IMR-90 (cell line): ENCODE data around the gene PLB1. TPM values are rescaled to one million over a fixed set of nuclear protein-coding genes. Genes with fewer than 3 reads are reported as not detected.

Experiments used
- ATAC-seq: fragments of 200-7000 bp; cut with Tn5 transposase; 2 replicates; pipeline ENCODE4 v1.9.1; 2020; ENCODE audit warnings: low read depth, mild to moderate bottlenecking, moderate library complexity
- BruUV-seq: library from RNA; stranded (reverse); fragments of 400-500 nt; replicated peaks from 2 replicates; lab custom pipeline; 2021; lab: Mats Ljungman, UMichigan
- CTCF ChIA-PET: fragments of 300-600 bp; formaldehyde crosslinking; extraction: SDS; loops from one replicate; lab custom pipeline; 2021; ENCODE audit warnings: antibody characterized with exemption; lab: Yijun Ruan, JAX
- POLR2A ChIA-PET: fragments of 300-600 bp; sonication (Branson Sonifier 250); formaldehyde crosslinking; loops from one replicate; lab custom pipeline; 2022; ENCODE audit warnings: antibody characterized with exemption; ENCODE audit not compliant: unreplicated experiment; lab: Charles Lee
- DNase-seq: peaks from one replicate; pipeline ENCODE4 v3.0.0; 2013
- H2AFZ ChIP-seq: replicated peaks from 2 replicates; pipeline ENCODE3; 2013; ENCODE audit warnings: low read length, mild to moderate bottlenecking; ENCODE audit not compliant: poor library complexity
- H2AK5ac ChIP-seq: 2 replicates; pipeline ENCODE4 v1.6.1; 2013; ENCODE audit warnings: low read depth, low read length, inconsistent platforms
- H2AK9ac ChIP-seq: replicated peaks from 2 replicates; pipeline ENCODE3; 2013; ENCODE audit warnings: mild to moderate bottlenecking, low read depth, low read length, moderate library complexity; ENCODE audit not compliant: poor library complexity
- H2BK120ac ChIP-seq: 2 replicates; pipeline ENCODE4 v1.6.1; 2013; ENCODE audit warnings: low read depth, low read length, inconsistent platforms
- H2BK15ac ChIP-seq: 3 replicates; pipeline ENCODE4 v1.6.1; 2013; ENCODE audit warnings: low read depth, low read length, inconsistent platforms
- H2BK20ac ChIP-seq: 2 replicates; pipeline ENCODE4 v1.6.1; 2013; ENCODE audit warnings: low read depth, mild to moderate bottlenecking, inconsistent platforms, low read length, moderate library complexity
- H2BK5ac ChIP-seq: 2 replicates; pipeline ENCODE4 v1.6.1; 2013; ENCODE audit warnings: mild to moderate bottlenecking, low read depth, low read length, inconsistent platforms; ENCODE audit not compliant: poor library complexity, severe bottlenecking
- H3K14ac ChIP-seq: replicated peaks from 2 replicates; pipeline ENCODE4 v1.6.1; 2013; ENCODE audit warnings: low read depth, low read length, inconsistent platforms
- H3K18ac ChIP-seq: 2 replicates; pipeline ENCODE4 v1.6.1; 2013; ENCODE audit warnings: low read depth, low read length, control low read depth
- H3K23ac ChIP-seq: 2 replicates; pipeline ENCODE4 v1.6.1; 2013; ENCODE audit warnings: low read depth, low read length, inconsistent platforms
- H3K27ac ChIP-seq: 2 replicates; pipeline ENCODE4 v1.5.1; 2013; ENCODE audit warnings: mild to moderate bottlenecking, control low read depth, low read length; ENCODE audit not compliant: insufficient read depth
- H3K27me3 ChIP-seq: 2 replicates; pipeline ENCODE4 v1.6.1; 2013; ENCODE audit warnings: low read length; ENCODE audit not compliant: control insufficient read depth, insufficient read depth
- H3K36me3 ChIP-seq: 2 replicates; pipeline ENCODE4 v1.6.1; 2013; ENCODE audit warnings: low read length, mixed read lengths; ENCODE audit not compliant: control insufficient read depth, insufficient read depth
- H3K4ac ChIP-seq: 2 replicates; pipeline ENCODE4 v1.6.1; 2013; ENCODE audit warnings: low read depth, low read length, inconsistent platforms
- H3K4me1 ChIP-seq: 2 replicates; pipeline ENCODE4 v1.6.1; 2013; ENCODE audit warnings: low read length, mixed read lengths; ENCODE audit not compliant: control insufficient read depth, insufficient read depth
- H3K4me2 ChIP-seq: 2 replicates; pipeline ENCODE4 v1.6.1; 2013; ENCODE audit warnings: low read depth, mild to moderate bottlenecking, control low read depth, low read length, moderate library complexity
- H3K4me3 ChIP-seq: 2 replicates; pipeline ENCODE4 v1.5.1; 2013; ENCODE audit warnings: low read depth, mild to moderate bottlenecking, control low read depth, low read length, moderate library complexity; ENCODE audit not compliant: insufficient read depth
- H3K56ac ChIP-seq: 2 replicates; pipeline ENCODE4 v1.6.1; 2013; ENCODE audit warnings: low read length, inconsistent platforms; ENCODE audit not compliant: insufficient read depth; ENCODE audit errors: extremely low read depth
- H3K79me1 ChIP-seq, 2 experiments: 2 replicates each; pipeline ENCODE4 v1.6.1; 2013; ENCODE audit warnings: low read length in 2 of 2, inconsistent platforms in 1 of 2, low read depth in 1 of 2
- H3K9ac ChIP-seq: 2 replicates; pipeline ENCODE4 v1.6.1; 2013; ENCODE audit warnings: low read depth, low read length, control low read depth
- H3K9me1 ChIP-seq: 2 replicates; pipeline ENCODE4 v1.6.1; 2013; ENCODE audit warnings: low read length, inconsistent platforms; ENCODE audit not compliant: insufficient read depth
- H3K9me3 ChIP-seq: 2 replicates; pipeline ENCODE4 v1.6.1; 2013; ENCODE audit warnings: low read length; ENCODE audit not compliant: control insufficient read depth, insufficient read depth
- H4K20me1 ChIP-seq: 2 replicates; pipeline ENCODE4 v1.6.1; 2013; ENCODE audit warnings: low read length, inconsistent platforms; ENCODE audit not compliant: insufficient read depth
- H4K5ac ChIP-seq: 2 replicates; pipeline ENCODE4 v1.6.1; 2013; ENCODE audit warnings: mild to moderate bottlenecking, low read depth, low read length, control low read depth
- H4K8ac ChIP-seq, 2 experiments: 2 replicates each; pipeline ENCODE4 v1.6.1; 2013; ENCODE audit warnings: low read depth in 2 of 2, low read length in 2 of 2, control low read depth in 1 of 2, inconsistent platforms in 1 of 2
- H4K91ac ChIP-seq: 2 replicates; pipeline ENCODE4 v1.6.1; 2013; ENCODE audit warnings: low read depth, low read length, inconsistent platforms; ENCODE audit not compliant: insufficient read depth
- BHLHE40 ChIP-seq: fragments of 150-350 bp; IDR thresholded peaks from 2 replicates; pipeline ENCODE4 v1.6.1; 2016; ENCODE audit warnings: mild to moderate bottlenecking, low read depth, low read length
- CTCF ChIP-seq: conservative IDR thresholded peaks from 2 replicates; pipeline ENCODE4 v1.5.1; 2012; ENCODE audit warnings: mild to moderate bottlenecking, low read depth, low read length, improper control_type of control experiment
- ELK1 ChIP-seq: fragments of 150-350 bp; IDR thresholded peaks from 2 replicates; pipeline ENCODE4 v1.6.1; 2016; ENCODE audit warnings: low read depth, mild to moderate bottlenecking, low read length, moderate library complexity, borderline replicate concordance
- MAFK ChIP-seq: IDR thresholded peaks from 2 replicates; pipeline ENCODE4 v1.6.1; 2012; ENCODE audit warnings: low read depth, low read length, improper control_type of control experiment
- MXI1 ChIP-seq: IDR thresholded peaks from 2 replicates; pipeline ENCODE4 v1.6.1; 2012; ENCODE audit warnings: low read depth, mild to moderate bottlenecking, low read length, moderate library complexity, borderline replicate concordance
- POLR2A ChIP-seq: IDR thresholded peaks from 2 replicates; pipeline ENCODE4 v1.6.1; 2012; ENCODE audit warnings: mild to moderate bottlenecking, low read depth, low read length
- RCOR1 ChIP-seq: IDR thresholded peaks from 2 replicates; pipeline ENCODE4 v1.6.1; 2012; ENCODE audit warnings: mild to moderate bottlenecking, low read length, improper control_type of control experiment; ENCODE audit not compliant: insufficient replicate concordance
- WGBS, 2 experiments: methylation state at CpG; one replicate each; pipeline versions ENCODE4 v1.1.5 to v1.1.7; 2013; ENCODE audit warnings: missing lambda C conversion rate in 2 of 2; ENCODE audit not compliant: insufficient read length in 1 of 2; ENCODE audit errors: extremely low coverage in 2 of 2; 5-methylcytosine and 5-hydroxymethylcytosine counted together
- dilution Hi-C: fragments of 300-500 bp; cut with HindIII; formaldehyde crosslinking; loops from one replicate; pipeline ENCODE4 v1.14.3; 2018; ENCODE audit warnings: low sequenced_read_pairs; ENCODE audit not compliant: unreplicated experiment
- in situ Hi-C: fragments of 300-500 bp; cut with MboI; formaldehyde crosslinking; loops from 3 replicates; pipeline ENCODE4 v1.14.3; 2019; ENCODE audit warnings: low sequenced_read_pairs, inconsistent platforms, mixed read lengths
- intact Hi-C: fragments of 100-400 bp; cut with micrococcal nuclease; formaldehyde crosslinking; loops from 2 replicates; pipeline ENCODE4 v1.10.0; 2022
- polyA plus RNA-seq, 3 experiments: library from polyadenylated mRNA; depleted of rRNA; stranded (reverse); fragments of >200 nt; gene quantifications; 2 replicates each; pipeline ENCODE4 v1.2.3, GENCODE V29; 2012; ENCODE audit warnings: low replicate concordance in 1 of 3
- total RNA-seq: library from RNA; depleted of rRNA; stranded (reverse); fragments of >200 nt; gene quantifications from 2 replicates; pipeline ENCODE4 v1.2.3, GENCODE V29; 2012

PLB1 gene
- total and polyA plus RNA-seq, 2 of the 4 experiments (the other 2 are of a cell fraction) = 0.74 to 0.90 TPM

- H3K56ac ChIP-seq = no peak overlapping the region
- H4K20me1 ChIP-seq = no peaks in the 10 kb centered on the region
- H2BK20ac ChIP-seq = no peak overlapping the region
- no peak overlapping the region for H3K18ac ChIP-seq
- no peak overlapping the region for H3K27ac ChIP-seq
- H2AK5ac ChIP-seq = no peak overlapping the region; the same call in 1 of the 2 replicates
- intact Hi-C loops (no loop called here), in situ Hi-C loops (no loop called here), dilution Hi-C loops (no loop called here)
- no peak overlapping the region for H3K4me3 ChIP-seq
- H2BK5ac ChIP-seq = no peak overlapping the region
- no peak overlapping the region for H2AFZ ChIP-seq
- H2BK120ac ChIP-seq = no peak overlapping the region
- TF ChIP-seq ELK1 = no peak
- TF ChIP-seq MAFK = no peak
- no peak for TF ChIP-seq POLR2A
- TF ChIP-seq RCOR1 = no peak
- TF ChIP-seq BHLHE40 = no peak
- TF ChIP-seq MXI1 = no peak
- no peak for TF ChIP-seq CTCF
- no peak overlapping the region for H2AK9ac ChIP-seq
- no TSS peak for BruUV-seq
- ChIA-PET POLR2A (no interaction called here), CTCF (interaction anchor here (1.2 kb wide), 1 partner anchor 83 kb away, joined by 3 read pairs; no protein-coding TSS in a partner anchor)
- H2BK15ac ChIP-seq = peak overlapping the region; percentile 55; the same call in 1 of the 3 replicates
- WGBS, 2 experiments = 92% methylated on average over 5 of the region's 11 CpGs; no CpG with 5 or more reads in 1 of the 2 experiments
- no peaks in the 10 kb centered on the region for H3K9me3 ChIP-seq
- no peak overlapping the region; the same call in 1 of the 2 replicates for H4K91ac ChIP-seq
- peaks cover 35% of the 10 kb centered on the region for H3K4me1 ChIP-seq
- no peaks in the 10 kb centered on the region for H3K36me3 ChIP-seq
- H3K14ac ChIP-seq = no peak overlapping the region
- H4K8ac ChIP-seq = no peak overlapping the region
- no peak for ATAC-seq
- H3K9me1 ChIP-seq = peaks cover 32% of the 10 kb centered on the region
- H3K9ac ChIP-seq = no peak overlapping the region
- H3K4ac ChIP-seq = 0 out of 2 replicates have a peak overlapping the region, but pooled peaks have one; percentile 13
- no peak overlapping the region for H3K23ac ChIP-seq
- H4K5ac ChIP-seq = no peak overlapping the region
- no peaks in the 10 kb centered on the region for H3K27me3 ChIP-seq
- no peak for DNase-seq
- no peak overlapping the region for H3K4me2 ChIP-seq
- 0 out of 4 replicates have a peak, but pooled peaks cover 0 to 10% of the 10 kb centered on the region in 2 experiments for H3K79me1 ChIP-seq
Observed at GRCh38 chr2:28678175-28678855, 182.5 kb downstream of the PLB1 start.
